Neural progenitor cell (in vitro differentiated cells): ENCODE data around the gene CD70. TPM values are rescaled to one million over a fixed set of nuclear protein-coding genes. Genes with fewer than 3 reads are reported as not detected.

Source experiments
- DNase-seq: peaks from one replicate; pipeline ENCODE4 v3.0.0-alpha.2; 2016; ENCODE audit warnings: low spot score
- H2AFZ ChIP-seq: fragments of 200-600 bp; sonication (generic); replicated peaks from 2 replicates; pipeline ENCODE4 v1.6.1; 2016; ENCODE audit warnings: antibody characterized with exemption
- H3F3A ChIP-seq: fragments of 200-600 bp; sonication (generic); 2 replicates; pipeline ENCODE4 v1.6.1; 2016; ENCODE audit warnings: antibody characterized with exemption, low read depth
- H3K27ac ChIP-seq: fragments of 200-600 bp; sonication (generic); 2 replicates; pipeline ENCODE4 v1.5.1; 2016; ENCODE audit warnings: mild to moderate bottlenecking
- H3K27me3 ChIP-seq: fragments of 200-600 bp; sonication (generic); 2 replicates; pipeline ENCODE4 v1.6.1; 2016; ENCODE audit warnings: mild to moderate bottlenecking, moderate library complexity
- H3K36me3 ChIP-seq: fragments of 200-600 bp; sonication (generic); 2 replicates; pipeline ENCODE4 v1.5.1; 2016
- H3K4me1 ChIP-seq: fragments of 200-600 bp; sonication (generic); 2 replicates; pipeline ENCODE4 v1.6.1; 2016; ENCODE audit warnings: mixed run types
- H3K4me2 ChIP-seq: fragments of 200-600 bp; sonication (generic); 2 replicates; pipeline ENCODE4 v1.6.1; 2016
- H3K4me3 ChIP-seq: fragments of 200-600 bp; sonication (generic); 2 replicates; pipeline ENCODE4 v1.5.1; 2016
- H3K79me2 ChIP-seq: fragments of 200-600 bp; sonication (generic); 2 replicates; pipeline ENCODE4 v1.6.1; 2016; ENCODE audit warnings: low read depth
- H3K9ac ChIP-seq: fragments of 200-600 bp; sonication (generic); 2 replicates; pipeline ENCODE4 v1.6.1; 2016
- H3K9me3 ChIP-seq: fragments of 200-600 bp; sonication (generic); 2 replicates; pipeline ENCODE4 v1.5.1; 2016; ENCODE audit warnings: low read depth
- H4K20me1 ChIP-seq: fragments of 200-600 bp; sonication (generic); 2 replicates; pipeline ENCODE4 v1.6.1; 2016; ENCODE audit warnings: low read depth
- H3K27ac Mint-ChIP-seq: 3 replicates; pipeline ENCODE4 v1.8.0; 2021; ENCODE audit warnings: mixed read lengths
- H3K27me3 Mint-ChIP-seq: 2 replicates; pipeline ENCODE4 v1.8.0; 2022; ENCODE audit warnings: low read depth, mild to moderate bottlenecking, inconsistent platforms, moderate library complexity, mixed read lengths; ENCODE audit not compliant: insufficient read depth
- H3K36me3 Mint-ChIP-seq: 3 replicates; pipeline ENCODE4 v1.8.0; 2021; ENCODE audit warnings: mixed read lengths
- H3K4me1 Mint-ChIP-seq: 3 replicates; pipeline ENCODE4 v1.8.0; 2021; ENCODE audit warnings: mixed read lengths
- H3K4me3 Mint-ChIP-seq: 3 replicates; pipeline ENCODE4 v1.8.0; 2021; ENCODE audit warnings: mild to moderate bottlenecking, moderate library complexity, mixed read lengths
- H3K9me3 Mint-ChIP-seq: 3 replicates; pipeline ENCODE4 v1.8.0; 2020; ENCODE audit warnings: mixed read lengths
- CTCF ChIP-seq: fragments of 200-600 bp; sonication (generic); IDR thresholded peaks from 2 replicates; pipeline ENCODE4 v1.5.1; 2017; ENCODE audit warnings: antibody characterized with exemption, mild to moderate bottlenecking
- EZH2 ChIP-seq: fragments of 200-600 bp; sonication (generic); IDR thresholded peaks from 2 replicates; pipeline ENCODE4 v1.6.1; 2017; ENCODE audit warnings: antibody characterized with exemption, mild to moderate bottlenecking, moderate library complexity
- EZH2phosphoT487 ChIP-seq: fragments of 200-600 bp; sonication (generic); IDR thresholded peaks from 2 replicates; pipeline ENCODE4 v1.6.1; 2017; ENCODE audit warnings: antibody characterized with exemption
- total RNA-seq: library from RNA; depleted of rRNA; stranded (reverse); fragments of >200 nt; gene quantifications from 2 replicates; pipeline ENCODE4 v1.2.3, GENCODE V29; 2015; ENCODE audit warnings: low replicate concordance

CD70 gene
- total RNA-seq, 1 donor from 2014 or later, result not detected

DNA sequence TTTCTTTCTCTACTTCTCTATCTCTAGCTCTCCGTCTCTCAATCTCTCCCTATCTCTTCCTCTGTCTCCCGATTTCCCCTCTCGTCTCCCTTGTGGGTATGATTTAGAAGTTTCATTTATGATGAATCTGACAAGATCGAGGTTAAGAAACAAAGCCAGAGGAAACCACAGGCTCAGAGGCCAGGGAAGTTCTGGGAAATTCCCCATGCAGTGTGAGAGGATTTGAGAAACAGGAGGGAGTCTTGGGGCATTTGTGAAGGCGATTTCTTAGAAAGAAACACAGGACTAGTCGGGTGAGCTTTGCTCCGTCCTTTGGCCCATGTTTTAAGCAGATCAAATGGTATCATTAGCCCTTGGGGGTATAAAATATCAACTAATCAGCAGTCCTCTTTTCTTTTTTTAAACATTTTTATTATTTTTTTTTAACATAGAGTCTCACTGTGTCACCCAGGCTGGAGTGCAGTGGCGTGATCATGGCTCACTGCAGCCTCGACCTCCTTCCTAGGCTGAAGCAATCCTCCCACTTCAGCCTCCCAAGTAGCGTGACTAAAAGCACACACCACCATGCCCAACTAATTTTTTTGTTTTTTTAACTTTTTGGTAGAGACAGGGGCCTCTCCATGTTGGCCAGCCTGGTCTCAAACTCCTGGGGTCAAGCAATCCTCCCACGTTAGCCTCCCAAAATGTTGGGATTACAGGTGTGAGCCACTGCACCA is 34.3 kb downstream of the CD70 start:
- peaks cover 2% of the 10 kb centered on the region for H3K4me1 Mint-ChIP-seq
- H3K4me1 ChIP-seq, result peaks cover 4% of the 10 kb centered on the region
- H3F3A ChIP-seq, result peaks cover 2% of the 10 kb centered on the region
- H3K4me2 ChIP-seq, result no peak overlapping the region
- H3K36me3 Mint-ChIP-seq, result no peaks in the 10 kb centered on the region
- peaks cover 8% of the 10 kb centered on the region for H3K27me3 Mint-ChIP-seq
- TF ChIP-seq EZH2 (no peak), EZH2phosphoT487 (no peak), CTCF (no peak)
- H3K27me3 ChIP-seq, result no peaks in the 10 kb centered on the region
- H3K36me3 ChIP-seq, result no peaks in the 10 kb centered on the region
- no peak overlapping the region for H3K27ac ChIP-seq
- no peaks in the 10 kb centered on the region for H3K79me2 ChIP-seq
- no peak overlapping the region for H3K27ac Mint-ChIP-seq
- H3K4me3 ChIP-seq, result no peak overlapping the region
- peak overlapping the region; percentile 73 for H2AFZ ChIP-seq
- no peak overlapping the region for H3K9ac ChIP-seq
- H3K9me3 ChIP-seq, result no peaks in the 10 kb centered on the region
- no peaks in the 10 kb centered on the region for H4K20me1 ChIP-seq
- no peak for DNase-seq
- no peaks in the 10 kb centered on the region for H3K9me3 Mint-ChIP-seq
- no peak overlapping the region for H3K4me3 Mint-ChIP-seq

DNA sequence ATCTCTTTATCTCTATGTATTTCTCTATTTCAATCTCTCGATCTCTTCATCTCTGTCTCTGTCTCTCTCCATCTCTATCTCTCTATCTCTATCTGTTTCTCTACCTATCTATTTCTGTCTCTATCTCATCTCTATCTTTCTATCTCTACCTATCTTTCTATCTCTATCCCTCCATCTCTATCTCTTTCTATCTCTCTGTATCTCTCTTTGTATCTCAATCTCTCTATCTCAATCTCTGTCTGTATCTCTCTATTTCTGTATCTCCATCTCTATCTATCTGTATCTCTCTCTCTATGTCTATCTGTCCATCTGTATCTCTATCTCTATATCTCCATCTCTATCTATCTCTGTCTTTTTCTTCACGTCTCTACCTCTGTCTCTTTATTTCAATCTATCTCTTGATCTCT is 34.9 kb downstream of the CD70 start:
- H3K4me2 ChIP-seq, result no peak overlapping the region
- Mint-ChIP-seq H3K9me3 (no peaks in the 10 kb centered on the region), H3K27me3 (peaks cover 8% of the 10 kb centered on the region), H3K4me3 (no peak overlapping the region), H3K27ac (no peak overlapping the region), H3K4me1 (peaks cover 2% of the 10 kb centered on the region), H3K36me3 (no peaks in the 10 kb centered on the region)
- no peak overlapping the region for H3K27ac ChIP-seq
- TF ChIP-seq EZH2phosphoT487 (no peak), EZH2 (no peak)
- peaks cover 4% of the 10 kb centered on the region for H3K4me1 ChIP-seq
- H2AFZ ChIP-seq, result peak overlapping the region; percentile 73
- H3F3A ChIP-seq, result peaks cover 4% of the 10 kb centered on the region
- no peaks in the 10 kb centered on the region for H3K9me3 ChIP-seq
- no peak overlapping the region for H3K4me3 ChIP-seq
- no peaks in the 10 kb centered on the region for H3K79me2 ChIP-seq
- H3K27me3 ChIP-seq, result no peaks in the 10 kb centered on the region
- no peak overlapping the region for H3K9ac ChIP-seq
- no peaks in the 10 kb centered on the region for H4K20me1 ChIP-seq
- DNase-seq, result no peak
- no peaks in the 10 kb centered on the region for H3K36me3 ChIP-seq

GRCh38 chr19:6551607-6552450 is 39.1 kb downstream of the CD70 start:
- Histone ChIP-seq H3F3A (peaks cover 8% of the 10 kb centered on the region), H3K79me2 (no peaks in the 10 kb centered on the region), H3K27me3 (no peaks in the 10 kb centered on the region), H4K20me1 (no peaks in the 10 kb centered on the region), H3K36me3 (no peaks in the 10 kb centered on the region), H2AFZ (peak overlapping the region; percentile 100), H3K4me3 (peak overlapping the region; percentile 32), H3K27ac (no peak overlapping the region), H3K9me3 (no peaks in the 10 kb centered on the region), H3K4me2 (peak overlapping the region; percentile 74), H3K9ac (no peak overlapping the region), H3K4me1 (peaks cover 4% of the 10 kb centered on the region)
- H3K9me3 Mint-ChIP-seq, result no peaks in the 10 kb centered on the region
- TF ChIP-seq CTCF (peak; percentile 66), EZH2 (no peak)
- H3K27ac Mint-ChIP-seq, result no peak overlapping the region
- no peaks in the 10 kb centered on the region for H3K36me3 Mint-ChIP-seq
- H3K27me3 Mint-ChIP-seq, result peaks cover 6% of the 10 kb centered on the region
- peak; percentile 83 for DNase-seq
- H3K4me3 Mint-ChIP-seq, result no peak overlapping the region
- peaks cover 2% of the 10 kb centered on the region for H3K4me1 Mint-ChIP-seq
